HG02571 (cell line): ENCODE results near the gene SKIC2.
"Not testable (repeated sequence)": the region's sequence is repeated elsewhere in the genome, so short reads cannot be mapped to it uniquely, and the experiment has no call there.

Experiments
- ATAC-seq: cut with Tn5 transposase; IDR thresholded peaks from one replicate; pipeline ENCODE4 v1.9.1; 2021; ENCODE audit warnings: mild to moderate bottlenecking, moderate library complexity; ENCODE audit not compliant: unreplicated experiment

SKIC2 gene

DNA sequence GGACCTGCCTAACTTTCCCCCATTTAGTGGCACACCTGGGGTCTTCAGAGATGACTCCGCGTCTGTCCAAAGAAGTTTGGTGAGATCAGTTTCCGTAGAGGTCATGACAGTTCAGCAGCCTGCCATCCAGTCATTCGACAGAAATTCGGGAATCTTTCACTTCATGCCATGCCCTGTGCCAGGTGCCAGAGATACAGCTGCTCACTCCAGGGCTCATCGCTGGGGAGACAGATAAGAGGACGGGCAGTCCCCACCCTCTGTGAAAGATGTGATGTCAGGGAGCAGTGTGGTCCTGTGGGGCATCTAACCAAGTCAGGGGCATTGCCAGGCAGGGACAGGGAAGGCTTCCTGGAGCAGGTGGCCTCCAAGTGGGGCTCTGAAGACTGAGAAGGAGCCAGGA, 44.3 kb downstream of the SKIC2 start:
- ATAC-seq: not testable (repeated sequence)

GRCh38 chr6:32004393-32004792, 45.4 kb downstream of the SKIC2 start:
- ATAC-seq: not testable (repeated sequence)

DNA sequence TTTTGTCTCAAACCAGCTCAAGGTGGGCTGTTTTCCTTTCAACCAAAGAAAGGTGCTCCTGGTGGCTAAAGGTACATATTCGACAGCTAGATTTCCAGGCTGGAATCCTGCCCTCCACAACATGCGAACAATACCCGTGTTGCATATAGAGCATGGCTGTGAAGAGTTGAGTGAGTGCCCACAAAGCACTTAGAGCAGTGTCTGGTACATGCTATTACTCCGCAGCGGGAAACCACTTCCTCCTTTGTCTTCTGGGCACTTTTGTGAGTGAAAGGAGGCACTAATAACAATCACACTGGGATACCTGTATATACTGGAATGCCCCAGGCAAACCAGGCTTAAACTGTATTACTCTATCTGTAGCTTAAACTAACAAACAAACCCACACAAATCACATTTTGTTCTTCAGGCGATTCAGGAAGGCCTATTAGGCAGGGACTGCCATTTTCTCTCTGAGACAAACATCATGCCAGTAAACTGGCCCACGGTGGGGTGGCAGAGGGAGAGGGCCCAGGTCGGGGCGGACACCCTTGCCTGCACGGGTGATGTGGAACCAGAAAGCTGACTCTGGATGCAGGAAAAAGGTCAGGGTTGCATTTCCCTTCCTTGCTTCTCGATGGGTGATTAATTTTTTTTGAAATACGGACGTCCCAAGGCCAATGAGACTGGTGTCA, 46.0 kb downstream of the SKIC2 start:
- not testable (repeated sequence) for ATAC-seq

- not testable (repeated sequence) for ATAC-seq
Measured at GRCh38 chr6:32005538-32005880, 46.5 kb downstream of the SKIC2 start.

GRCh38 chr6:32005991-32006529, 47.1 kb downstream of the SKIC2 start:
- ATAC-seq: not testable (repeated sequence)

DNA sequence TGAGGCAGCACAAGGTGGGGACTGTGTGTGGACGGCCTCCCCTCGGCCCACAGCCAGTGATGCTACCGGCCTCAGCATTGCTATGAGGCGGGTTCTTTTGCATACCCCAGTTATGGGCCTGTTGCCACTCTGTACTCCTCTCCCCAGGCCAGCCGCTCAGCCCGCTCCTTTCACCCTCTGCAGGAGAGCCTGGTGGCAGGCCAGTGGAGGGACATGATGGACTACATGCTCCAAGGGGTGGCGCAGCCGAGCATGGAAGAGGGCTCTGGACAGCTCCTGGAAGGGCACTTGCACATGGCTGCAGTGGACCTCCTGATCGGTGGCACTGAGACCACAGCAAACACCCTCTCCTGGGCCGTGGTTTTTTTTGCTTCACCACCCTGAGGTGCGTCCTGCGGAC, 48.1 kb downstream of the SKIC2 start:
- not testable (repeated sequence) for ATAC-seq

DNA sequence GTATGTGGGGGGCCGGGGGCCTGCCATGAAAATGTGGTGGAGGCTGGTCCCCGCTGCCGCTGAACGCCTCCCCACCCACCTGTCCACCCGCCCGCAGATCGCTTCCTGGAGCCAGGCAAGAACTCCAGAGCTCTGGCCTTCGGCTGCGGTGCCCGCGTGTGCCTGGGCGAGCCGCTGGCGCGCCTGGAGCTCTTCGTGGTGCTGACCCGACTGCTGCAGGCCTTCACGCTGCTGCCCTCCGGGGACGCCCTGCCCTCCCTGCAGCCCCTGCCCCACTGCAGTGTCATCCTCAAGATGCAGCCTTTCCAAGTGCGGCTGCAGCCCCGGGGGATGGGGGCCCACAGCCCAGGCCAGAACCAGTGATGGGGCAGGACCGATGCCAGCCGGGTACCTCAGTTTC, 49.1 kb downstream of the SKIC2 start:
- ATAC-seq: not testable (repeated sequence)

DNA sequence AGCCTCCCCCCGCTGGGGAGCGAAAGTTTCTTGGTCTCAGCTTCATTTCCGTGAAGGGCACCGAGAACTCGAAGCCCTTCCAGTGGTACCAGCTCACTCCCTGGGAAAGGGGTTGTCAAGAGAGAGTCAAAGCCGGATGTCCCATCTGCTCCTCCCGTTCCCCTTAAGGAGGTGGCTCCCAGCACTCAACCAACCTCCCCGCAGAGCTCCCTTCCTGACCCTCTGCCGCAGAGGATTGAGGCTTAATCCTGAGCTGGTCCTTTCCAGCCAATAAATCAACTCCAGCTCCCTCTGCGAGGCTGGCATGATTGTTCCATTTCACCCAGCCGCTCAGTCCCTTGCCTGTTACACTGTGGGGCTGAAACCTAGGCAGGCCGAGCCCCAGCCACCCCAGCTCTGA, 49.6 kb downstream of the SKIC2 start:
- not testable (repeated sequence) for ATAC-seq

- not testable (repeated sequence) for ATAC-seq
Measured at GRCh38 chr6:32009537-32009936, 50.6 kb downstream of the SKIC2 start.

DNA sequence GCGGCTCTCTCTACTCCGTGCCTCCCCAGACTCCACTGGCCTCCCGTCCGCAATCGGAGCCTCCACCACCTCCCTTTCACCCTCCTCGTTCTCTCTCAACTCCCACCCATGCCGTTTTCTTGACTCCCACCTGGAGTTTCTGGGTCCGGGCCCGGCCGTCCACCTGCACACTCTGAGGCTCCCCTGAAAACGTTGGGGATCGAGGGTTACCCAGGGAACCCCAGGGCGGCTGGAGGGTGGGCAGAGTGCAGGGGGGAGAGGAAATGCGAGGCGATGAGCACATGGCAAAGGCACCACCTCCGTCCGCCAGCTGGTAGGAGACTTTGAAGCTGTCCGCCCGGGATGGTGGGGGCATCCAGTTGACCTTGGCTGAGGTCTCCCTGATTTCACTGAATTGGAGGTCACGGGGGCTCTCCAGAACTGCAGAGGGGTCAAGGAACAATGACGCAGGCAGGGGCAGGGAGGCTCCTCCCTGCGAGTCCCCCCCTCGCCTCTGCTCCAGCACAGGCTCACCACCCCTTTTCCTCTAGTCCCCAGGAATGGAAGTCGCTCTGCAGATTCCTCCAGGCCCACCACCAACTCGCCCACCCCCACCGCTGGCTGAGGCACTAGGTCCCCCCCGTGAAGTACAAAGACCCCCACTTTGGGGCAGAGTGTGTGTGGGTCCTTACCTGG, 52.0 kb downstream of the SKIC2 start:
- ATAC-seq: not testable (repeated sequence)

DNA sequence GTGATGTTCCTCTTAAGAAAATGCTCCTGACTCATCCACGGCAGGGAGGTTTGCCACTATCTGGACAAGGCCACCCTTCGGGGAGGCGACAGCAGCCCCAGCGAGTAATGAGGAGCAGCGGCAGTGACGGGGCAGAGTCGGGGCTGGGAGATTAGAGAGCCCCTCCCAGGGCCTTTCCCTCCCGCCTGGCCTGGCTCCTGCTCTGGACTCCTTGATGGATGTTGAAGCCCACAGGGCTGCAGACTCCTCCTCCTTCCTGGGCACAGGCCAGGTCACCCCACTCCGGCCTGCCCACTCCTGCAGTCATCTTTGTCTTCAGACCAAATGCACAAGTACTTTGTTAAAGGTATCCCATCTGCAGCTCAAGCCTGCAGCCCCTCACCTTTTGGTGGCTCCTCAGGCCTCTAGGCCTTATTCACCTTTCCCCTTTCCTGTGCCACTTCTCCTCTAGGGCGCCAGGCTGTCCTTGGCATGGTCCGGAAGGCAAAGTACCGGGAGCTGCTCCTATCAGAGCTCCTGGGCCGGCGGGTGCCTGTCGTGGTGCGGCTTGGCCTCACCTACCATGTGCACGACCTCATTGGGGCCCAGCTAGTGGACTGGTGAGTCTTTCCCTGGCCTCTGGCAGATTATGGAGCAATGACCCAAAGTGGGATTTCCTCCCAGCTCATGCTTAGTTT, 54.1 kb downstream of the SKIC2 start:
- ATAC-seq: not testable (repeated sequence)

DNA sequence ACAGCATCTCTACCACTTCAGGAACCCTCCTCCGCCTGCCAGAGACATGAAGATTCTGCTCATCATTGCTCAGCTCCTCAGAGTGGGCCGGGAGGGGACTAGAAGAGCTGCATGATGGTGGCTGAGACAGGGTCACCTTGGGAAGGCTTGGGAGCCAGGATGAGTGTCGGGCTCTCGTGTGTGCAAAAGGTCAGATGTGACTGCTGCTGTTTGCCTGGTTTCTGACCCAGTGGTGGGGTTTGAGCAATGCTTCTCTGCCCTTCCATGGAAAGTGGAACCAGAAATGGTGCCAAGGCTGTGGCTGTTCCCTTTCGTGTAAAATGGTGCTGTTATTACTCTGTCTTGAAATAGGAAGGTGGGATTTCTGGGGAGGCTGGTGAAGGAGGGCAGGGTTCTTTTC, 54.8 kb downstream of the SKIC2 start:
- ATAC-seq: not testable (repeated sequence)

GRCh38 chr6:32014547-32014946, 55.6 kb downstream of the SKIC2 start, which contains the start of gene C4B:
TSS of gene C4B (plus strand) at chr6:32014795. CDS start at chr6:32014846, 51 bp downstream.
- ATAC-seq: not testable (repeated sequence)
